GM10248 (cell line): Measurements from ENCODE around the gene GLIPR2.
"Not testable (repeated sequence)": the region's sequence is repeated elsewhere in the genome, so short reads cannot be mapped to it uniquely, and the experiment has no call there.

ENCODE experiments used
- CTCF ChIA-PET: fragments of 300-600 bp; sonication (Branson Sonifier 250); formaldehyde crosslinking; extraction: SDS; loops from one replicate; lab custom pipeline; 2021; ENCODE audit warnings: antibody characterized with exemption; lab: Yijun Ruan, JAX
- POLR2A ChIA-PET: fragments of 350-650 bp; sonication (Branson Sonifier 250); formaldehyde crosslinking; extraction: SDS; loops from one replicate; lab custom pipeline; 2020; ENCODE audit warnings: antibody characterized with exemption; lab: Yijun Ruan, JAX
- DNase-seq: peaks from one replicate; pipeline ENCODE4 v3.0.0; 2012; ENCODE audit errors: extremely low spot score
- TF ChIP-seq, protein P1 (sequence below): IDR thresholded peaks from 2 replicates; pipeline ENCODE4 v1.5.1; 2012; ENCODE audit warnings: mild to moderate bottlenecking, low read depth; ENCODE audit errors: extremely low read depth, missing control alignments, control extremely low read depth

The GLIPR2 gene

DNA sequence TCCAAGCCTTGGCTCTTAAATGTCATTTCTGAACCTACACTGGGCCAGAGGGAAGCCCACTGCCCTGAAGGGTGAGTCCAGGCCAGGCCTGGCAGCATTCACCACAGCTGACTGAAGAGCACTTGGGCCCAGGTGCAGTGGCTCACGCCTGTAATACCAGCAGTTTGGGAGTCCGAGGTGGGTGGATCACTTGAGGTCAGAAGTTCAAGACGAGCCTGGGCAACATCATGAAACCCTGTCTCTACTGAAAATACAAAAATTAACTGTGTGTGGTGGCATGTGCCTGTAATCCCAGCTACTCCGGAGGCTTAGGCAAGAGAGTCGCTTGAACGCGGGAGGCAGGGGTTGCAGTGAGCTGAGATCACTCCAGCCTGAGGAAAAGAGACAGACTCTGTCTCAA, 37.7 kb downstream of the GLIPR2 start:
- no peak for DNase-seq
- TF ChIP-seq, protein P1, sequence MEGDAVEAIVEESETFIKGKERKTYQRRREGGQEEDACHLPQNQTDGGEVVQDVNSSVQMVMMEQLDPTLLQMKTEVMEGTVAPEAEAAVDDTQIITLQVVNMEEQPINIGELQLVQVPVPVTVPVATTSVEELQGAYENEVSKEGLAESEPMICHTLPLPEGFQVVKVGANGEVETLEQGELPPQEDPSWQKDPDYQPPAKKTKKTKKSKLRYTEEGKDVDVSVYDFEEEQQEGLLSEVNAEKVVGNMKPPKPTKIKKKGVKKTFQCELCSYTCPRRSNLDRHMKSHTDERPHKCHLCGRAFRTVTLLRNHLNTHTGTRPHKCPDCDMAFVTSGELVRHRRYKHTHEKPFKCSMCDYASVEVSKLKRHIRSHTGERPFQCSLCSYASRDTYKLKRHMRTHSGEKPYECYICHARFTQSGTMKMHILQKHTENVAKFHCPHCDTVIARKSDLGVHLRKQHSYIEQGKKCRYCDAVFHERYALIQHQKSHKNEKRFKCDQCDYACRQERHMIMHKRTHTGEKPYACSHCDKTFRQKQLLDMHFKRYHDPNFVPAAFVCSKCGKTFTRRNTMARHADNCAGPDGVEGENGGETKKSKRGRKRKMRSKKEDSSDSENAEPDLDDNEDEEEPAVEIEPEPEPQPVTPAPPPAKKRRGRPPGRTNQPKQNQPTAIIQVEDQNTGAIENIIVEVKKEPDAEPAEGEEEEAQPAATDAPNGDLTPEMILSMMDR, result no peak
- CTCF ChIA-PET, result interaction anchor here (0.9 to 3.3 kb wide), 6 partner anchors 7 to 72 kb away, joined by 3 to 15 read pairs (median 4); partner anchors contain the start of gene CLTA
- POLR2A ChIA-PET, result no interaction called here

GRCh38 chr9:36174731-36175130, 38.2 kb downstream of the GLIPR2 start:
- TF ChIP-seq, protein P1, result no peak
- POLR2A ChIA-PET, result no interaction called here
- CTCF ChIA-PET, result interaction anchor here (0.9 to 3.3 kb wide), 5 partner anchors 8 to 72 kb away, joined by 3 to 15 read pairs (median 5); partner anchors contain the start of gene CLTA
- no peak for DNase-seq

GRCh38 chr9:36175209-36175608, 38.7 kb downstream of the GLIPR2 start:
- CTCF ChIA-PET, result interaction anchor here (0.9 to 3.3 kb wide), 5 partner anchors 8 to 73 kb away, joined by 3 to 17 read pairs (median 10); partner anchors contain the start of gene CLTA
- POLR2A ChIA-PET, DNase-seq: not testable (repeated sequence)

DNA sequence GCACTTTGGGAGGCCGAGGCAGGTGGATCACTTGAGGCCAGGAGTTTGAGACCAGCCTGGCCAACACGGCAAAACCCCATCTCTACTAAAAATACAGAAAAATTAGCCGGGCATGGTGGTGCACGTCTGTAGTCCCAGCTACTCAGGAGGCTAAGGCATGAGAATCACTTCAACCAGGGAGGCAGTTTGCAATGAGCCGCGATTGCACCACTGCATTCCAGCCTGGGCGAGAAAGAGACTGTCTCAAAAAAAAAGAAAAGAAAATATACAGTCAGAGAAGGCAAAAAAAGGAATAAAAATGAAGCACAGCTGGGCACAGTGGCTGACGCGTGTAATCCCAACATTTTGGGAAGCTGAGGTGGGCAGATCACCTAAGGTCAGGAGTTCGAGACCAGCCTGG, 40.0 kb downstream of the GLIPR2 start:
- CTCF ChIA-PET, result interaction anchor here (0.9 to 3.3 kb wide), 5 partner anchors 9 to 74 kb away, joined by 3 to 17 read pairs (median 3); partner anchors contain the start of gene CLTA
- POLR2A ChIA-PET, DNase-seq: not testable (repeated sequence)

GRCh38 chr9:36177571-36177970, 41.0 kb downstream of the GLIPR2 start:
- ChIA-PET POLR2A (no interaction called here), CTCF (interaction anchor here (0.8 to 3.3 kb wide), 6 partner anchors 11 to 75 kb away, joined by 3 to 17 read pairs (median 4); partner anchors contain the start of gene CLTA)
- TF ChIP-seq, protein P1, result no peak
- no peak for DNase-seq

DNA sequence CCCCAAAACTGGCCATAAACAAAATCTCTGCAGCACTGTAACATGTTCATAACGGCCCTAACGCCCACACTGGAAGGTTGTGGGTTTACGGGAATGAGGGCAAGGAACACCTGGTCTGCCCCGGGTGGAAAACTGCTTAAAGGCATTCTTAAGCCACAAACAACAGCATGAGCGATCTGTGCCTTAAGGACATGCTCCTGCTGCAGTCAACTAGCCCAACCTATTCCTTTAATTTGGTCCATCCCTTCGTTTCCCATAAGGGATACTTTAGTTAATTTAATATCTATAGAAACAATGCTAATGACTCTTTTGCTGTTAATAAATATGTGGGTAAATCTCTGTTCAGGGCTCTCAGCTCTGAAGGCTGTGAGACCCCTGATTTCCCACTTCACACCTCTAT, 43.7 kb downstream of the GLIPR2 start:
- POLR2A ChIA-PET, DNase-seq: not testable (repeated sequence)
- CTCF ChIA-PET, result interaction anchor here (2.8 kb wide), 1 partner anchor 10 kb away, joined by 11 read pairs; the partner anchor contains the start of gene CLTA

DNA sequence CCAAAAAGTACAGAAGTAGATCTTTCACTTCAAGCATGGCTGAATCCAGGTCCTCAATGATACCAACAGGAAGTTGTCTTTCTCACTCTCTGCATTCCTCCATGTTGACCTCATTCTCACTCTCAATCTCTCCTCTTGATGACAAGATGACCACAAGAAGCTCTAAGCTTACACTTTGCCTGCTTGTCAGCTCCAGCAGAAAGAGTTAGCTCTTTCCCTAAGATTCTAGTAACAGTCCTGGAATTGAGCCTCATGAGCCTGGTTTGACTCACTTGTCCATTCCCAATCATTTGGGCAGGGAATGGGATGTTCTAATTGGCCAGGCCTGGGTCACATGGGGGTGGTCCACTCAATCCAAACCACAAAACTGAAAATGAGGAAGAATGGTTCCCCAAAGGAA, 50.9 kb downstream of the GLIPR2 start:
- CTCF ChIA-PET, result interaction anchor here (0.8 to 1.0 kb wide), 2 partner anchors 141 to 1071 kb away, joined by 3 to 5 read pairs; no protein-coding TSS in a partner anchor
- POLR2A ChIA-PET, result no interaction called here
- no peak for DNase-seq
- TF ChIP-seq, protein P1, result no peak

DNA sequence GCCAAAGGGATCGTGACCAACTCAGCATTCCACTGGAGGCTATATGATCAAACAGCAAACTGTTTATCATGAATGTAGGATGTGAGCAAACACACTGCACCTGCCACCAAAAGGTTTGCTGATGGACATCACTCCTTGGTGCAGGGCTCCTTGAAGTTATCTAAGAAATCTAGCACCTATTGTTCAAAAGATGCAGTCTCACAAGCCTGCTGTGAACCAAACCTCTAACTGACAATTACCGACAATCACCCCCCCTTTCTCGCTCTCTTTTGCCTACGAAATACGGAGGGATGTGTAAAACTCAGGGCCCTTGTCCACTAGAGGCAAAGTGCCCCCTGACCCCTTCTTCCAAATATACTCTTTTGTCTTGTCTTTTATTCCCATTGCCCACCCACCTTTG, 51.7 kb downstream of the GLIPR2 start:
- ChIA-PET CTCF (interaction anchor here (1.0 to 5.2 kb wide), 4 partner anchors 11 to 1071 kb away, joined by 3 to 44 read pairs (median 19); no protein-coding TSS in a partner anchor), POLR2A (no interaction called here)
- DNase-seq, result no peak
- TF ChIP-seq, protein P1, result no peak
